Kidney (tissue), 14 donors: ENCODE results near the gene METRNL. TPM values are rescaled to one million over a fixed set of nuclear protein-coding genes. Genes with fewer than 3 reads are reported as not detected.

Experiments
- DNase-seq, 5 donors: peaks; one replicate each; pipeline ENCODE4 v3.0.0-alpha.2; 2013 to 2020
- FAIRE-seq: peaks from 2 replicates; lab custom pipeline; 2012; peaks lifted over from hg19 to GRCh38; lab: Jason Lieb, UNC
- H3K27ac ChIP-seq, 2 donors: one replicate each; pipeline ENCODE4 v1.7.0; 2013; ENCODE audit warnings: low read depth in 2 of 2, low read length in 2 of 2, inconsistent platforms in 1 of 2
- H3K27me3 ChIP-seq: one replicate; pipeline ENCODE4 v1.7.1; 2013; ENCODE audit warnings: low read length, inconsistent platforms; ENCODE audit not compliant: control insufficient read depth, insufficient read depth
- H3K36me3 ChIP-seq, 3 donors: one replicate each; pipeline versions ENCODE4 v1.7.0 to v1.7.1; 2013; ENCODE audit warnings: low read length in 3 of 3, control low read depth in 1 of 3, inconsistent platforms in 1 of 3; ENCODE audit not compliant: insufficient read depth in 3 of 3, control insufficient read depth in 2 of 3
- H3K4me1 ChIP-seq, 3 donors: one replicate each; pipeline versions ENCODE4 v1.7.0 to v1.7.1; 2013; ENCODE audit warnings: low read length in 3 of 3, inconsistent platforms in 1 of 3, low read depth in 1 of 3; ENCODE audit not compliant: control insufficient read depth in 2 of 3, insufficient read depth in 2 of 3
- H3K4me3 ChIP-seq, 3 donors: one replicate each; pipeline versions ENCODE4 v1.7.0 to v1.8.1; 2013; ENCODE audit warnings: low read length in 3 of 3, control low read depth in 1 of 3, inconsistent platforms in 1 of 3
- H3K9ac ChIP-seq, 3 donors: one replicate each; pipeline versions ENCODE4 v1.7.0 to v1.7.1; 2013; ENCODE audit warnings: low read length in 3 of 3, control low read depth in 1 of 3, inconsistent platforms in 1 of 3
- H3K9me3 ChIP-seq, 3 donors: one replicate each; pipeline versions ENCODE4 v1.7.0 to v1.7.1; 2013; ENCODE audit warnings: low read length in 3 of 3, control low read depth in 1 of 3, inconsistent platforms in 1 of 3; ENCODE audit not compliant: control insufficient read depth in 2 of 3, insufficient read depth in 1 of 3
- CTCF ChIP-seq: IDR thresholded peaks from 3 replicates; pipeline ENCODE4 v1.5.1; 2012; ENCODE audit warnings: mild to moderate bottlenecking, moderate library complexity, borderline replicate concordance; ENCODE audit not compliant: insufficient read depth; ENCODE audit errors: extremely low read depth
- intact Hi-C: fragments of 100-400 bp; cut with DNase I; formaldehyde crosslinking; loops from one replicate; pipeline ENCODE4 v1.11.1; 2022
- polyA plus RNA-seq: library from polyadenylated mRNA; stranded (reverse); fragments of 350-450 nt; fragmentation: Illumina TruSeq; extraction: RNeasy Lipid Tissue Mini Kit (QIAGEN cat#74804); gene quantifications from one replicate; pipeline ENCODE4 v1.2.3, GENCODE V29; 2014; ENCODE audit warnings: low read depth, low replicate concordance; ENCODE audit not compliant: insufficient read depth
- total RNA-seq: library from RNA; stranded (reverse); fragmentation: NEBNext Ultra II Directional; extraction: Animal tissue kit (Norgen Biotek cat#: 25700); gene quantifications from one replicate; pipeline ENCODE4 v1.2.1, GENCODE V29; 2021
- donor health status: control.
- donor health status: control.
- donor health status: control.
- donor health status: control.
- donor health status: control.
- donor health status: DM: yes; HTN: yes; CAD: no.
- donor health status: Normal renal cell carcinoma (clear cell type).

The METRNL gene
- total and polyA plus RNA-seq, 2 donors from 2014 or later, result 61.5 to 107 TPM

- no peak overlapping the region for H3K9ac ChIP-seq
- peaks cover 0 to 2% (median 0%) of the 10 kb centered on the region in 3 donors for H3K4me1 ChIP-seq
- no peak overlapping the region for H3K4me3 ChIP-seq
- no peaks in the 10 kb centered on the region for H3K9me3 ChIP-seq
- H3K36me3 ChIP-seq, result no peaks in the 10 kb centered on the region
- no peaks in the 10 kb centered on the region for H3K27me3 ChIP-seq
- no peak for TF ChIP-seq CTCF
- intact Hi-C loops, result no loop called here
- no peak overlapping the region for H3K27ac ChIP-seq
- DNase-seq (peak in 1 of 5 donors; percentile 46), FAIRE-seq (no peak)
Observed at GRCh38 chr17:83061586-83061985, 17.8 kb upstream of the METRNL start.

- Histone ChIP-seq H3K4me1 (no peaks in the 10 kb centered on the region), H3K4me3 (no peak overlapping the region), H3K9ac (no peak overlapping the region), H3K27ac (no peak overlapping the region), H3K36me3 (no peaks in the 10 kb centered on the region), H3K9me3 (no peaks in the 10 kb centered on the region), H3K27me3 (no peaks in the 10 kb centered on the region)
- intact Hi-C loops, result no loop called here
- no peak for TF ChIP-seq CTCF
- DNase-seq, result peak in 2 of 5 donors; percentile 33 to 71
- FAIRE-seq, result no peak
Observed at GRCh38 chr17:83062011-83062817, 17.2 kb upstream of the METRNL start.

- Histone ChIP-seq H3K4me3 (no peak overlapping the region), H3K4me1 (no peaks in the 10 kb centered on the region), H3K9me3 (no peaks in the 10 kb centered on the region), H3K9ac (no peak overlapping the region), H3K27me3 (no peaks in the 10 kb centered on the region), H3K36me3 (no peaks in the 10 kb centered on the region), H3K27ac (no peak overlapping the region)
- FAIRE-seq, result no peak
- TF ChIP-seq CTCF, result no peak
- intact Hi-C loops, result no loop called here
- DNase-seq, result peak in 2 of 5 donors; percentile 36 to 41
Observed at GRCh38 chr17:83062818-83063671, 16.4 kb upstream of the METRNL start.
